NCI-H2107 (cell line): Measurements from ENCODE around the gene ABHD4.
A peak's percentile ranks its signal among the peaks of the same experiment; 100 is the strongest.
"Not testable (repeated sequence)": the region's sequence is repeated elsewhere in the genome, so short reads cannot be mapped to it uniquely, and the experiment has no call there.

Experiments used
- DNase-seq: peaks from one replicate; lab custom pipeline; 2025; lab: John Stamatoyannopoulos, UW

ABHD4 gene

DNA sequence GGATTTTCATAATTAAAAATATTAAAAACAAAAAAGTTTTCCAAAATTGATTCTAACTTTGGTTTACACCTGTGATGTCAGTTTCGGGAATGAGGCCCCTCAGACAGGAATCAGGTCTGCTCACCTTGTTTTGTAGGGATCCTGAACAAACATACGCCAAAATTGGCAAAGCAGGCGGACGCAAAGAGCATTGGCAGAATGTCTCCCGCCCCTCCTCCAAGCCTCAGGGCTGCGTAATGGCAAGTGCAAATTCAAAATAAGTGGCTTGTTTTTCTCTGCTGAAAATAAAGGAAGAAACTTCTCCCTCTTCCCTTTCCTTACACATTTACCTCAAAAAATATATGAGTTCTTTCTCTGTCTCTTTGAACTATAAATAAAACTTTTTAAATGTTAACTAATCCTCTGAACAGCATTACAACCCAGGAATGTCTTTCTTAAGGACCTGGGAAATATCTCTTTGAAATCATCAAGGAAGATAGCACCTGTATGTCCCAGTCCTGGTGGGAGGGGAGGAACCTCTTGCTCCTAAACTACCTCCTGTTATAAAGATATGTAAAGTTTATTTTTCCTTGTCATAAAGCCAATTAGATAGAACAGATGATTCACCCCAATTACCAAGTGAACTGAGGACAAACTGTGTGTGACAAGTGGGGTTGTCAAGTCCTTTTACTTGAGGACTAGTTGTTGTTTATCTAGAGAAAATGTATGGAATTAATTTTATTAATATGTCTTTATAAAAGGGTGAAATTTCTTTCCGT is 29.6 kb downstream of the ABHD4 start:
- no peak for DNase-seq

DNA sequence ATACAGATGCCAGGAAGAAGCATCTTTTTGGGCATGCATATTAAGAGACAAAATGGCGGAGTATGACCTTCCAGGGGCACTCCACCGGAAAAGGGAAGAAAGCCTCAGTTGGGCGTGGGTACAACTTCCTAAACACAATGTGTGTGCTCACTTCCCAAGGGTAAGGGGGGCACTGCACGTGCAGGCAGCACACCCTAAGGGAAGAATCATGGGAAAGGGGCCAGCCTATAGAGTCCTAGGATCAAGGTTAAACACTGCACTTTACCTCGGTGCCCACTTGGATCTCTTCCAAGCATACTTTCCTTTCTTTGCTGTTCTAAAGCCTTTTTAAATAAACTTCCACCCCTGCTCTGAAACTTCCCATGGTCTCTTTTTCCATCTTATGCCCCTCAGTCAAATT is 31.3 kb downstream of the ABHD4 start:
- no peak for DNase-seq

GRCh38 chr14:22630066-22630465 is 32.0 kb downstream of the ABHD4 start:
- DNase-seq = no peak

DNA sequence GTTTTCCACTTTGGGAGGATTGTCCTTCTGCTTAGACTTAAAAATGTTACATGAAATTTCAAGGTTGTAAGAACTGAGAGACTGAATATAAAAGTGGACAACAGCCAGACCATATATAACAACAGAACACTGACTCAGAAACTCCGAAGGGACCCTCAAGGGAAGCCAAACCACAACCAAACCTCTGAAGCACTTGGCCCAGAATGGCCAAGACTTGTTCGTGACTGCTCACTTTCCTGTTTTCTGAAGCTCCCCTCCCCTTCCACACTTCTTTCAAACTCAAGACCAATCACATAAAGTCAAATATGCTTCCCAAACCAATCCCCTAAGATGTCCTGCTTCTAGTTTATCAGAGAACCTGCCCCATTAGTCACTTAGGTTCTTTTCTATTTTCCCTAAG is 32.4 kb downstream of the ABHD4 start:
- no peak for DNase-seq

GRCh38 chr14:22634233-22634900 is 36.3 kb downstream of the ABHD4 start:
- DNase-seq = no peak

DNA sequence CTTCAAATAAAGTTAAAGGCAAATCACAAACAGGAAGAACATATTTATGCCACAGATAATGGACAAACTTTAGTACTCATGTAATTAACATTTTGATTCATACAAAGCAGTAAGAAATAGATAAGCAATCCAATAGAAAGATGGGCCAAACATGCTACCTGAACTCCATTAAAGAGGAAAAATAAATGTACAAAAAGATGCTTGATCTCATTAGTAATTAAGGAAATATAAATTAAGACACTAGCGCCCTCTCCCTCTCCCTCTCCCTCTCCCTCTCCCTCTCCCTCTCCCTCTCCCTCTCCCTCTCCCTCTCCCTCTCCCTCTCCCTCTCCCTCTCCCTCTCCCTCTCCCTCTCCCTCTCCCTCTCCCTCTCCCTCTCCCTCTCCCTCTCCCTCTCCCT is 37.9 kb downstream of the ABHD4 start:
- DNase-seq = not testable (repeated sequence)

- DNase-seq = no peak
Measured at GRCh38 chr14:22640192-22640591, 42.1 kb downstream of the ABHD4 start.

DNA sequence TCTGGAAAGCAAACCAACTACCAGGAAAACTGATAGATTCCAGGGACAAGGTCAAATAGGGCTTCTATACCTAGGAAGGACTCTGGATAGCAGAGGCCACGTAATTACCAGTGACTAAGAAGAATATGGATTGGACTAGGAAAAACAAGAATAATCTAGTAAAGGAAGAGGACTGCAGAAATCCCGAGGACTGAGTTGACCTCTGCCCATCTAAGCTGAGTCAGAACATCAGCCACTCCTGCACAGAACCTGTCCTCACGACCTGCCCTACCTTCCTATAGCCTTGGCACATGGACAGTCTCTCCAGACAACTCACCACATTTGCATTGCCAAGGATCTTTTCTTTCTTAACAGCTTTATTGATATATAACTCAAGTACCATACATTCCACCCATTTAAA is 43.7 kb downstream of the ABHD4 start:
- no peak for DNase-seq

- no peak for DNase-seq
Measured at GRCh38 chr14:22644305-22644635, 46.2 kb downstream of the ABHD4 start, which contains the start of gene OR6J1. Gene OR6J1, minus strand, starts transcription at chr14:22644352. Its CDS starts 9,541 bp downstream, at chr14:22634811.

DNA sequence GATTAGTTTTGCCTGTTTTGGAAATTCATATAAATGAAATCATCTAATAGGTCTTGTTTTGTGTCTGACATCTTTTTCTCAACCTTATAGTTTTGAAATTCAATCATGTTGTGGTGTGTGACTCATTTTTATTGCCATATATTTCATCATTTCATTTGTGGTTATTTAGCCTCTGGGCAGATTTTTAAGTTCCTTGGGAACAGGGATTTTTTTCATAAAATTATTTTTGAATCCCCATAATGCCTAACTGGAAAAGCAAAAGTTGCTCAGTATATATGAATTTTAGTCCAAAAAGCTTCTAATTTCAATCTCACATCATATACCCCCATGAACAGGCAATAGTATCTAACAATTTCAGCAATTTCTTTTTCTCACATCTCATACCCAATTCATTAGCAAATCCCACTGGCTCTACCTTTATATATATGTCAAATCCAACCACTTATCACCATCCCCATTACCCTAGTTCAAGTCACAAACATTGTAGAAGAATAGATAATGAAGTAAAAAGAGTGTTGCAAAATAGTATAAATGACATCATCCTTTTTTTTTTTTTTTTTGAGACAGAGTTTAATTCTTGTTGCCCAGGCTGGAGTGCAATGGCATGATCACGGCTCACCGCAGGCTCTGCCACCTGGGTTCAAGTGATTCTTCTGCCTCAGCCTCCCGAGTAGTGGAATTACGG is 48.6 kb downstream of the ABHD4 start:
- no peak for DNase-seq

DNA sequence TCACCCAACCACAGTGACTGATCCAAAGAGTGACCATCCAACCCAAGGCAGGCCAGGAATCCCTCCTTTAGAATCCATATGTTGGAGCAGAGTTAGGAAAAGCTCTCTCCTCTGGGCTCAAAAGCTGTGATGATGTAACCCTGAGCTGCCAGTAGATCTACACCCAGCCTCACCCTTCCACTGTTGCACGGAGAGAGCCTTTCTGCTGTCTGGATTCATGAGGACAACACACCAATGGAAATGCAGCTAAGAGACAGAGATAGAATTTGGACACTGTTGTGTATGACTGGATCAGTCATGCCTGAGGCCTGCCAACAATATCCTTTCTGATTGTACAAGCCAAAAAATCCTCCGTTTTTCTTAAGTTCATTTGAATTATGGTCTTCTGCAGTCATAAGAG is 50.4 kb downstream of the ABHD4 start:
- no peak for DNase-seq

DNA sequence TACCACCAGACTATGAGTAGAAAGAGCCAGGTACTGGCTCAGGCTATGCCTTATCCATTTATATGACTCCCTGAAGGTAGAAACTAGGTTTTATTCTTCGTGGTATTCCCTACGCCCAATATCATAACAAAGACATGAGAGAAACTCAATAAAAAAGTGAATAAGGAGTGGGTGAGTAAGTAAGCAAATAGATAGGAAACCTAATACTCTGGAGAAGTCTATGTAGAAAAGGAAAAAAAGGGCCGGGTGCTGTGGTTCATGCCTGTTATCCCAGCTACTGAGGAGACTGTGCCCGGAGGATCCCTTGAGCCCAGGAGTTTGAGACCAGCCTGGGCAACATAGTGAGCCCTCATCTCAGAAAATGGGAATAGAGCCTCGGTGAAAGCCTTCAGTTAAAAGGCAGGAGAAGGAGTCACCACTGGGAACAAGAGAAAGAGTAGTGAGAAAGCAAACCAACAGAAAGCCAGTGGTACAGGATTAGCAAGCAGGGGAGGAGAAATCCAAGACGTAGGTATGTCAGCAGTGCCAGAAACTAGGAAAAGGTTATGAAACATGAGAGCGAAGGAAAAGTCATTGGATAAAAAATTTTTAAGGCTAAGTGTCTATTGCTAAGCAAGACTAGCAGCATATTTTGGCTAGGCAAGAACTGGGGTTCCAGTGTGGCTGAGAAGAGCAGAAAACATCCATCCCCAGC is 52.1 kb downstream of the ABHD4 start:
- no peak for DNase-seq

GRCh38 chr14:22650960-22651521 is 52.9 kb downstream of the ABHD4 start:
- DNase-seq = no peak

GRCh38 chr14:22651586-22651985 is 53.5 kb downstream of the ABHD4 start:
- DNase-seq = no peak

DNA sequence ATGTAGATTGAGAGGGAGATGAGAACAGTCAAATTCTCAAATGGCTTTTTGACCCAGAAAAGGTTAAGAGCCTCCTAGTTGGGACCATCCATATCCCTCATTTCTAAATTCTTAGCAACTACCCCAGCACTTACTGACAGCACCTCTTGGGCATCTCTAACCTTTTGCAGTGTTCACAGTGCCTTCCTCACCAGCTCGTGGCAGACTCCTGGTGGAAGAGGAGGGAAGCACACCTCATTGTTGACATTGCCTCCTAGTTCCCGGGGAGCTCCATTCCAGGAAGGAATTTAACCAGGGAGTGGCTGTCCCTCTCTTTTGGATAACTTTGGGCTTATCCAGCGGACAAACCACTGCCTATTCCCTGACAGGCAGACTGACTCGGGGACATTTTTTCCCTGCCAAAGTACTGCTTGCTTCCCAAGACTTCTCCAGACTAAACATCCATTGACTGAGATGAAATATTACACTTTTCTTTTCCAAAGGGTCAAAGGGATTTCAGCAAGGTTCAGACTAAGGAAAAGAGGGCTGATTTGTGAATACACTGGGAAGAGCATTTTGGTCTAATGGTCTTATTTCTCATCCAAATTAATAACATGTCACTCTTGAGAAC is 55.0 kb downstream of the ABHD4 start:
- DNase-seq = peak; percentile 55

DNA sequence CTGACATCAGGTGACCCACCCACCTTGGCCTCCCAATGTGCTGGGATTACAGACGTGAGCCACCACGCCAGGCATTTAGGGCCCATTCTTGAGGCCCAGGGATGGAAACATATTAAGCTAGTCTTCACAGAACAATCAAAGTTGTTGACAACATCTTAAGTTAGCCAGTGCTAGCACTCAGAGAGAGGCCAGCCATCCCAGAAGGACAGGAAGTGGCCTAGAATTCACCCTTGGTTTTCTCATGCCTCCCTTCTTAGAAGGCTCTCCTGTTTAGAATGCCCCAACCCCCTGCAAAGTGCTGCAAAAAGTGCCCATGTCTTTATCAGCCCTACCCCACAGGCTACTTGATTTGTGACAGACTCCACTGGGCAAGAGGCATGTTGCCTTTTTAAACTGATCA is 58.1 kb downstream of the ABHD4 start:
- no peak for DNase-seq

- DNase-seq = no peak
Measured at GRCh38 chr14:22656945-22657731, 59.0 kb downstream of the ABHD4 start.

GRCh38 chr14:22657861-22658260 is 59.8 kb downstream of the ABHD4 start:
- DNase-seq = no peak

DNA sequence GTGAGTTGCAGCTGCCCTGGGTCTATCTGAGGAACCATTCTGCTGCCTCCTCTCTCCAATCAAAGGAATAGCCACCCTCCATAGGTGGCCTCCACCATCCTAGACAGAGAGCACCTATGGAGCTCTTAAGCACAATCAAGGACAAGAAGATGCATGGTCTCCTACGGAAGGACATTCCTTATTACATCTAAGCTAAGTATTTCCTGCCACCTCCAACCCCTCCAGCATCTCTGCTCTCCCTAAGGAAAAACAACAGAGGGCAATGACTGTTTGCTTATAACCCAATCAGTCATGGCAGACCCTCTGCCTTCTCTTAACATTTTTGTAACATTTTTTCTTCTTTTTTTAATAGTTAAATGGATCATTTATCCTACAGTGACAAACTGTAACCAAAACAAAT is 60.8 kb downstream of the ABHD4 start:
- DNase-seq = no peak

- DNase-seq = no peak
Measured at GRCh38 chr14:22660654-22661053, 62.6 kb downstream of the ABHD4 start.
